OCI-LY3 (cell line): ENCODE results near the gene SERGEF.

Experiments used
- CTCF ChIP-seq: fragments of 200-600, 300-600 bp; sonication (generic); IDR thresholded peaks from 2 replicates; pipeline ENCODE4 v1.5.1; 2014; ENCODE audit warnings: antibody characterized with exemption, low read length, low read depth
- EZH2phosphoT487 ChIP-seq: fragments of 200-600 bp; shearing (Covaris generic); IDR thresholded peaks from 2 replicates; pipeline ENCODE4 v1.6.1; 2018; ENCODE audit warnings: antibody characterized with exemption, mixed run types, low read depth

GRCh38 chr11:17738151-17738973, 274.5 kb downstream of the SERGEF start:
- no peak for TF ChIP-seq CTCF
- TF ChIP-seq EZH2phosphoT487 = no peak
